CD4-positive, alpha-beta T cell (primary cell): ENCODE results near the gene RYR3. TPM values are rescaled to one million over a fixed set of nuclear protein-coding genes. Genes with fewer than 3 reads are reported as not detected.

Experiments used
- ATAC-seq: fragments of 200-7000 bp; cut with Tn5 transposase; one replicate; pipeline ENCODE4 v1.10.0; 2022; ENCODE audit warnings: mild to moderate bottlenecking; ENCODE audit not compliant: poor library complexity
- CTCF ChIA-PET: fragments of 350-600 bp; sonication (Branson Sonifier 250); formaldehyde crosslinking; loops from one replicate; lab custom pipeline; 2021; ENCODE audit warnings: antibody characterized with exemption, inconsistent platforms; lab: Charles Lee
- POLR2A ChIA-PET: fragments of 350-600 bp; sonication (Branson Sonifier 250); formaldehyde crosslinking; loops from one replicate; lab custom pipeline; 2021; ENCODE audit warnings: antibody characterized with exemption, inconsistent platforms; lab: Charles Lee
- DNase-seq, 14 experiments: peaks; one replicate each; pipeline ENCODE4 v3.0.0-alpha.2; 2013 to 2020; ENCODE audit warnings: mixed read lengths in 2 of 14
- H3K27ac ChIP-seq, 2 donors: one replicate each; pipeline versions ENCODE4 v1.5.1 to v1.7.0; 2013; ENCODE audit warnings: low read length in 2 of 2, low read depth in 1 of 2, mild to moderate bottlenecking in 1 of 2
- H3K27me3 ChIP-seq, 2 experiments: 1 replicate in 1 of 2; 2 replicates in 1 of 2; pipeline versions ENCODE4 v1.6.1 to v1.7.0; 2013; ENCODE audit warnings: low read length in 2 of 2, control low read depth in 1 of 2, mild to moderate bottlenecking in 1 of 2, moderate library complexity in 1 of 2; ENCODE audit not compliant: insufficient read depth in 2 of 2, control insufficient read depth in 1 of 2
- H3K36me3 ChIP-seq: one replicate; pipeline ENCODE4 v1.6.1; 2013; ENCODE audit warnings: low read length, control low read depth; ENCODE audit not compliant: insufficient read depth
- H3K4me1 ChIP-seq: one replicate; pipeline ENCODE4 v1.6.1; 2013; ENCODE audit warnings: low read length, control low read depth; ENCODE audit not compliant: insufficient read depth
- H3K4me3 ChIP-seq: one replicate; pipeline ENCODE4 v1.5.1; 2013; ENCODE audit warnings: mild to moderate bottlenecking, low read length, moderate library complexity
- H3K9me3 ChIP-seq, 2 experiments: 1 replicate in 1 of 2; 2 replicates in 1 of 2; pipeline versions ENCODE4 v1.6.1 to v1.7.0; 2013; ENCODE audit warnings: low read length in 2 of 2, mild to moderate bottlenecking in 2 of 2, control low read depth in 1 of 2, moderate library complexity in 1 of 2; ENCODE audit not compliant: control insufficient read depth in 1 of 2, insufficient read depth in 1 of 2
- H3K27ac Mint-ChIP-seq: one replicate; pipeline ENCODE4 v1.8.0; 2020; ENCODE audit warnings: mixed read lengths
- H3K27me3 Mint-ChIP-seq: one replicate; pipeline ENCODE4 v1.8.0; 2021; ENCODE audit warnings: mixed read lengths
- H3K36me3 Mint-ChIP-seq: one replicate; pipeline ENCODE4 v1.8.0; 2021; ENCODE audit warnings: low read depth, mixed read lengths
- H3K4me1 Mint-ChIP-seq: one replicate; pipeline ENCODE4 v1.8.0; 2021; ENCODE audit warnings: low read depth, mixed read lengths
- H3K4me3 Mint-ChIP-seq: one replicate; pipeline ENCODE4 v1.8.0; 2020; ENCODE audit warnings: mild to moderate bottlenecking, mixed read lengths
- H3K9me3 Mint-ChIP-seq: one replicate; pipeline ENCODE4 v1.8.0; 2020; ENCODE audit warnings: mixed read lengths
- CTCF ChIP-seq: fragments of 200-600 bp; IDR thresholded peaks from one replicate; pipeline ENCODE4 v1.8.0; 2022; ENCODE audit warnings: antibody characterized with exemption, mild to moderate bottlenecking
- intact Hi-C, 2 experiments: fragments of 100-400 bp; cut with DNase I in 1 of 2; cut with micrococcal nuclease in 1 of 2; formaldehyde crosslinking; loops; one replicate each; pipeline versions ENCODE4 v1.15.1 to v1.9.0; 2023 to 2025; cut with DNase I, micrococcal nuclease
- total RNA-seq, 174 experiments: library from RNA in 2 of 174; stranded (reverse) in 2 of 174; gene quantifications; one replicate each; pipeline ENCODE4 v1.2.3 and lab custom pipeline; 2021 to 2026

The RYR3 gene
- total RNA-seq, 2 experiments from 2014 or later: not detected

- CTCF ChIA-PET: no interaction called here
- no peaks in the 10 kb centered on the region for H3K9me3 ChIP-seq
- H3K36me3 ChIP-seq: no peaks in the 10 kb centered on the region
- no peaks in the 10 kb centered on the region for H3K4me1 Mint-ChIP-seq
- peaks cover 16% of the 10 kb centered on the region for H3K27me3 Mint-ChIP-seq
- POLR2A ChIA-PET: no interaction called here
- H3K27ac ChIP-seq: no peak overlapping the region
- H3K27ac Mint-ChIP-seq: no peak overlapping the region
- H3K36me3 Mint-ChIP-seq: no peaks in the 10 kb centered on the region
- no peaks in the 10 kb centered on the region for H3K9me3 Mint-ChIP-seq
- intact Hi-C loops: no loop called here
- no peaks in the 10 kb centered on the region for H3K4me1 ChIP-seq
- no peak for TF ChIP-seq CTCF
- ATAC-seq (no peak), DNase-seq (no peak)
- no peaks in the 10 kb centered on the region for H3K27me3 ChIP-seq
- H3K4me3 ChIP-seq: no peak overlapping the region
- no peak overlapping the region for H3K4me3 Mint-ChIP-seq
These were observed 90.2 kb downstream of the RYR3 start for GRCh38 chr15:33400941-33401340.

DNA sequence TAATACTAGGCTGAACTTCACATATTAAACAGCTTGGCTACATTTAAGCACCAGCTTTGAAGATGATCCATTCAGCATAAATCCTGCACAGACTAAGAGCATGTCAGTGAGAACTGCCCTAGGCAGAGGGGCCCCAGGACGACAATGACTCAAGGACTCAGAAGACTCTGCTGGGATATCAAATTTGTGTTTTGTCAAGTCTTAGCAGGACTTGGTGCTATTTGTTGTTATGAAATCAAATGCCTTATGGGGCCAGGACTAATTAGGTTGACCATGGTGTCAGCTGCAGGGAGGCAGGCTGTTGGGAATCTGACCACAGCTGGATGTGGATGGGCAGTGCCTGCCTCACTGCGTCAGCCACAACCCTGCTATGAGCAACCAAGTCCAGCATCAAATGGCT is 91.8 kb downstream of the RYR3 start:
- TF ChIP-seq CTCF: no peak
- Histone ChIP-seq H3K36me3 (no peaks in the 10 kb centered on the region), H3K27ac (no peak overlapping the region), H3K27me3 (no peaks in the 10 kb centered on the region), H3K4me3 (no peak overlapping the region), H3K4me1 (no peaks in the 10 kb centered on the region), H3K9me3 (no peaks in the 10 kb centered on the region)
- ChIA-PET CTCF (no interaction called here), POLR2A (no interaction called here)
- Mint-ChIP-seq H3K27me3 (peaks cover 16% of the 10 kb centered on the region), H3K9me3 (no peaks in the 10 kb centered on the region), H3K36me3 (no peaks in the 10 kb centered on the region), H3K27ac (no peak overlapping the region), H3K4me1 (no peaks in the 10 kb centered on the region), H3K4me3 (no peak overlapping the region)
- intact Hi-C loops: no loop called here
- ATAC-seq: no peak
- no peak for DNase-seq

GRCh38 chr15:33405096-33405495 is 94.3 kb downstream of the RYR3 start:
- no peak for ATAC-seq

More at GRCh38 chr15:33405096-33405495, 94.3 kb downstream of the RYR3 start:
- no peak for DNase-seq
- intact Hi-C loops: no loop called here
- Histone ChIP-seq H3K4me3 (no peak overlapping the region), H3K9me3 (no peaks in the 10 kb centered on the region), H3K4me1 (no peaks in the 10 kb centered on the region), H3K27me3 (no peaks in the 10 kb centered on the region), H3K36me3 (no peaks in the 10 kb centered on the region), H3K27ac (no peak overlapping the region)
- H3K36me3 Mint-ChIP-seq: no peaks in the 10 kb centered on the region
- ChIA-PET CTCF (no interaction called here), POLR2A (no interaction called here)
- no peak overlapping the region for H3K4me3 Mint-ChIP-seq
- H3K9me3 Mint-ChIP-seq: no peaks in the 10 kb centered on the region
- peaks cover 10% of the 10 kb centered on the region for H3K27me3 Mint-ChIP-seq
- no peaks in the 10 kb centered on the region for H3K4me1 Mint-ChIP-seq
- TF ChIP-seq CTCF: no peak
- no peak overlapping the region for H3K27ac Mint-ChIP-seq
